MM.1S (cell line): ENCODE data around the gene COX17.

Experiments
- EZH2phosphoT487 ChIP-seq: fragments of 300-600 bp; sonication (generic); IDR thresholded peaks from 2 replicates; pipeline ENCODE4 v1.6.1; 2018; ENCODE audit warnings: antibody characterized with exemption, low read length
- TF ChIP-seq, protein P1 (sequence below): fragments of 300-600 bp; sonication (generic); IDR thresholded peaks from 2 replicates; pipeline ENCODE4 v1.5.1; 2016; ENCODE audit warnings: antibody characterized with exemption, low read length, mixed read lengths

DNA sequence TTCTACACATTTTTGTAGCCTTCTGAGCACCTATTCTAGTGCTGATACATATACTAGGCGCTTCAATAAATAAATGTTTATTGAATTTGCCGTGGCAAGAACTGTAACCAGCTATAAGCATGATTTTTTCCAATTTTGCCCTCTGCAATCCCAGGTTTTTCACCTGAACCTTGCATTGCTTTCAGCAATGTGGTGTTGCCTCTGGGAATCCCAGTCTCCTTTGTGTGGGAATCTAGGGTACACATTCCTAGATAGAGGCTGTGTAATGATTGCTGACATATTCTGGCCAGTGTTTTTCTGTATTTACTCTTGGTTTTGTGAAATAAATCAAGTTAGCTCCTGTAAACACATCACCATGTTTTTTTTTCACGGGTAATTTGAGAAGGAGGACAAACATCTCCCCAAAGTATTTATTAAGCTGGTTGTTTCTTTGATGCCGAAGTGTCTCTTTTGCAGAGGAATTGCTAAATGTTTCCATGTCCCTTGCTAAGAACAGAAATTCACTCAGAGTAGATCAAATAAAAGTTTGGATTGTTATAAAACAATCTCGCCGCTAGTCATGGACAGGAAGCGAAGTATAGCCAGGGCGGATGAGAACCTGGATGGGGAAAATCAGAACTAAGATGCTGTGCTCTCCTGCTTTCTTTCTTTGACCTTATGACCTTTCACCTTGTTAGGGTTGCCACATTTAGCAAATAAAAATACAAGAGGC is 26.8 kb upstream of the COX17 start:
- TF ChIP-seq EZH2phosphoT487 = no peak
- TF ChIP-seq, protein P1, sequence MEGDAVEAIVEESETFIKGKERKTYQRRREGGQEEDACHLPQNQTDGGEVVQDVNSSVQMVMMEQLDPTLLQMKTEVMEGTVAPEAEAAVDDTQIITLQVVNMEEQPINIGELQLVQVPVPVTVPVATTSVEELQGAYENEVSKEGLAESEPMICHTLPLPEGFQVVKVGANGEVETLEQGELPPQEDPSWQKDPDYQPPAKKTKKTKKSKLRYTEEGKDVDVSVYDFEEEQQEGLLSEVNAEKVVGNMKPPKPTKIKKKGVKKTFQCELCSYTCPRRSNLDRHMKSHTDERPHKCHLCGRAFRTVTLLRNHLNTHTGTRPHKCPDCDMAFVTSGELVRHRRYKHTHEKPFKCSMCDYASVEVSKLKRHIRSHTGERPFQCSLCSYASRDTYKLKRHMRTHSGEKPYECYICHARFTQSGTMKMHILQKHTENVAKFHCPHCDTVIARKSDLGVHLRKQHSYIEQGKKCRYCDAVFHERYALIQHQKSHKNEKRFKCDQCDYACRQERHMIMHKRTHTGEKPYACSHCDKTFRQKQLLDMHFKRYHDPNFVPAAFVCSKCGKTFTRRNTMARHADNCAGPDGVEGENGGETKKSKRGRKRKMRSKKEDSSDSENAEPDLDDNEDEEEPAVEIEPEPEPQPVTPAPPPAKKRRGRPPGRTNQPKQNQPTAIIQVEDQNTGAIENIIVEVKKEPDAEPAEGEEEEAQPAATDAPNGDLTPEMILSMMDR = no peak
